ENCODE data around the gene YBEY. TPM values are rescaled to one million over a fixed set of nuclear protein-coding genes. Genes with fewer than 3 reads are reported as not detected.

Gene YBEY
- polyA plus RNA-seq, 1 donor from 2014 or later: 88.4 TPM

GRCh38 chr21:46323710-46324389 is 37.7 kb downstream of the YBEY start, which contains the start of the genes C21orf58 and PCNT:
Gene C21orf58 (minus strand): TSS chr21:46323870. CDS start chr21:46322738, 1,132 bp downstream.
Gene PCNT (plus strand): TSS chr21:46324156. CDS start chr21:46324229, 73 bp downstream.
- TF ChIP-seq EZH2 (IDR thresholded peaks at IDR 0.05; ENCODE audit: borderline replicate concordance, insufficient read depth, low read length, poor library complexity, severe bottlenecking) (no peak), SMC3 (conservative IDR thresholded peaks at IDR 0.05; ENCODE audit: poor library complexity) (no peak), EP300 (conservative IDR thresholded peaks at IDR 0.05; ENCODE audit: poor library complexity, severe bottlenecking) (no peak), RAD21 (conservative IDR thresholded peaks at IDR 0.05) (no peak), MXI1 (conservative IDR thresholded peaks at IDR 0.05; ENCODE audit: poor library complexity, severe bottlenecking) (peak; percentile 88), TAF1 (IDR thresholded peaks at IDR 0.05; ENCODE audit: low read depth) (no peak), POLR2AphosphoS5 (IDR thresholded peaks at IDR 0.05) (peak; percentile 39), CTCF (IDR thresholded peaks at IDR 0.05; ENCODE audit: poor library complexity, severe bottlenecking) (no peak)
- TF ChIP-seq, protein P1, sequence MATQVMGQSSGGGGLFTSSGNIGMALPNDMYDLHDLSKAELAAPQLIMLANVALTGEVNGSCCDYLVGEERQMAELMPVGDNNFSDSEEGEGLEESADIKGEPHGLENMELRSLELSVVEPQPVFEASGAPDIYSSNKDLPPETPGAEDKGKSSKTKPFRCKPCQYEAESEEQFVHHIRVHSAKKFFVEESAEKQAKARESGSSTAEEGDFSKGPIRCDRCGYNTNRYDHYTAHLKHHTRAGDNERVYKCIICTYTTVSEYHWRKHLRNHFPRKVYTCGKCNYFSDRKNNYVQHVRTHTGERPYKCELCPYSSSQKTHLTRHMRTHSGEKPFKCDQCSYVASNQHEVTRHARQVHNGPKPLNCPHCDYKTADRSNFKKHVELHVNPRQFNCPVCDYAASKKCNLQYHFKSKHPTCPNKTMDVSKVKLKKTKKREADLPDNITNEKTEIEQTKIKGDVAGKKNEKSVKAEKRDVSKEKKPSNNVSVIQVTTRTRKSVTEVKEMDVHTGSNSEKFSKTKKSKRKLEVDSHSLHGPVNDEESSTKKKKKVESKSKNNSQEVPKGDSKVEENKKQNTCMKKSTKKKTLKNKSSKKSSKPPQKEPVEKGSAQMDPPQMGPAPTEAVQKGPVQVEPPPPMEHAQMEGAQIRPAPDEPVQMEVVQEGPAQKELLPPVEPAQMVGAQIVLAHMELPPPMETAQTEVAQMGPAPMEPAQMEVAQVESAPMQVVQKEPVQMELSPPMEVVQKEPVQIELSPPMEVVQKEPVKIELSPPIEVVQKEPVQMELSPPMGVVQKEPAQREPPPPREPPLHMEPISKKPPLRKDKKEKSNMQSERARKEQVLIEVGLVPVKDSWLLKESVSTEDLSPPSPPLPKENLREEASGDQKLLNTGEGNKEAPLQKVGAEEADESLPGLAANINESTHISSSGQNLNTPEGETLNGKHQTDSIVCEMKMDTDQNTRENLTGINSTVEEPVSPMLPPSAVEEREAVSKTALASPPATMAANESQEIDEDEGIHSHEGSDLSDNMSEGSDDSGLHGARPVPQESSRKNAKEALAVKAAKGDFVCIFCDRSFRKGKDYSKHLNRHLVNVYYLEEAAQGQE (IDR thresholded peaks at IDR 0.05; ENCODE audit: borderline replicate concordance): peak; percentile 73
- Histone ChIP-seq H2AFZ (ENCODE audit: low read depth, low read length) (peak within 1 kb of the TSS; percentile 56), H3K79me2 (replicated peaks; ENCODE audit: insufficient read depth, low read length) (peaks cover 49% of the 10 kb centered on the region)

DNA sequence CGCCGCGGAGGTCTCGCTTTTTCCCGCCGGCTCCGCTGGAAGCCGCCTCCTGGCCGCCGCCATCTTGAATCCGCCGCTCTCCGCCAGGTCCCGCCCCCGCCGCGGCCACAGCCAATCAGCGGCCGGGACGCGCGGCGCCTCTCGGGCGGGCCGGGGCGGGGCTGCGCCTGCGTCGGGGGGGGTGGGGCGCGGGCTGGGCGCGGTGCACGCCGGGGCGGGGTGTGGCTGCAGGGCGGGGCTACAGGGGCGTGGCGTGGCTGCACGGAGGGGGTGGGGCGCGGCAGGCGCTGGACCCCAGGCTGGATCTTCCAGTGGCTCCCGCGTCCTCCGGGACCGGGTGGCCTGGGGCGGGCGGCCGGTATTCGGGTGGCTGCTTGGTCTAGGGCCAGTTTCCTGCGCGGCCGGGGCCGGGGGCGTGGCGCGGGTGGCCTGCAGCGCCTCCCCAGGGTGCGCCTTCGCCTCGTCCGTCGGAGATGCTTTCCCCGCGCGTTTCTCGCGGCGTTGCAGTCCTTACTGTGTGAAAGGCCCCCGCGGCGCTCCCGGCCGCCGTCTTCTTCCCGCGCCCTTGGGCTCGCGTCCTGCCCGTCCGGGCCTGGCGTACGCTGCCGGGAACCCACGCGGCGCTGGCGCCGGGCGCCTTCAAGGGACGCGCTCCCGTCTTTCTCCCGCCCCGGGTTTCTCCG is 38.4 kb downstream of the YBEY start:
- Histone ChIP-seq H3K9me3 (ENCODE audit: low read length) (no peaks in the 10 kb centered on the region), H3K4me3 (ENCODE audit: low read length) (peak overlapping the region; percentile 83), H3K36me3 (ENCODE audit: insufficient read depth, low read length) (no peaks in the 10 kb centered on the region), H3K27me3 (ENCODE audit: insufficient read depth, low read depth, low read length) (no peaks in the 10 kb centered on the region), H2AFZ (ENCODE audit: low read depth, low read length) (peak overlapping the region; percentile 56), H4K20me1 (ENCODE audit: insufficient read depth) (no peaks in the 10 kb centered on the region), H3K4me2 (ENCODE audit: low read length) (peak overlapping the region; percentile 49), H3K9ac (ENCODE audit: low read length) (peak overlapping the region; percentile 85), H3K27ac (ENCODE audit: low read length) (peak overlapping the region; percentile 87), H3F3A (ENCODE audit: insufficient read depth, low read length, poor library complexity, severe bottlenecking) (no peaks in the 10 kb centered on the region), H3K79me2 (replicated peaks; ENCODE audit: insufficient read depth, low read length) (peaks cover 49% of the 10 kb centered on the region), H3K9me2 (ENCODE audit: insufficient read depth, low read length) (no peaks in the 10 kb centered on the region)
- TF ChIP-seq, protein P1 (IDR thresholded peaks at IDR 0.05; ENCODE audit: borderline replicate concordance): no peak
- TF ChIP-seq POLR2AphosphoS5 (IDR thresholded peaks at IDR 0.05): peak; percentile 81
- no peak for TF ChIP-seq EP300 (conservative IDR thresholded peaks at IDR 0.05; ENCODE audit: poor library complexity, severe bottlenecking)
- no peak for TF ChIP-seq EZH2 (IDR thresholded peaks at IDR 0.05; ENCODE audit: borderline replicate concordance, insufficient read depth, low read length, poor library complexity, severe bottlenecking)
- peak; percentile 7 for TF ChIP-seq SMC3 (conservative IDR thresholded peaks at IDR 0.05; ENCODE audit: poor library complexity)
- TF ChIP-seq RAD21 (conservative IDR thresholded peaks at IDR 0.05): no peak
- TF ChIP-seq CTCF (IDR thresholded peaks at IDR 0.05; ENCODE audit: poor library complexity, severe bottlenecking): peak; percentile 42
- no peak for TF ChIP-seq MXI1 (conservative IDR thresholded peaks at IDR 0.05; ENCODE audit: poor library complexity, severe bottlenecking)
- peak; percentile 7 for TF ChIP-seq TAF1 (IDR thresholded peaks at IDR 0.05; ENCODE audit: low read depth)

More at GRCh38 chr21:46323710-46324389, 37.7 kb downstream of the YBEY start, which contains the start of the genes C21orf58 and PCNT:
- H3K9me3 ChIP-seq (ENCODE audit: low read length): no peaks in the 10 kb centered on the region
- H3K9ac ChIP-seq (ENCODE audit: low read length): peak within 1 kb of the TSS; percentile 85
- H3F3A ChIP-seq (ENCODE audit: insufficient read depth, low read length, poor library complexity, severe bottlenecking): no peaks in the 10 kb centered on the region
- H3K4me2 ChIP-seq (ENCODE audit: low read length): peak within 1 kb of the TSS; percentile 83
- no peaks in the 10 kb centered on the region for H3K36me3 ChIP-seq (ENCODE audit: insufficient read depth, low read length)
- H4K20me1 ChIP-seq (ENCODE audit: insufficient read depth): no peaks in the 10 kb centered on the region
- H3K9me2 ChIP-seq (ENCODE audit: insufficient read depth, low read length): no peaks in the 10 kb centered on the region
- no peaks in the 10 kb centered on the region for H3K27me3 ChIP-seq (ENCODE audit: insufficient read depth, low read depth, low read length)
- H3K4me3 ChIP-seq (ENCODE audit: low read length): peak within 1 kb of the TSS; percentile 83
- peak within 1 kb of the TSS; percentile 87 for H3K27ac ChIP-seq (ENCODE audit: low read length)

Data from neural cell (in vitro differentiated cells).